SK-N-SH (cell line): Measurements from ENCODE around the gene GLYR1.

Experiments
- CTCF ChIP-seq: fragments of 200-600 bp; sonication (generic); IDR thresholded peaks from 2 replicates; pipeline ENCODE4 v1.6.1; 2017; ENCODE audit warnings: antibody characterized with exemption, mild to moderate bottlenecking, moderate library complexity
- EZH2phosphoT487 ChIP-seq: fragments of 200-600 bp; sonication (generic); IDR thresholded peaks from 2 replicates; pipeline ENCODE4 v1.6.1; 2017; ENCODE audit warnings: low read depth, mixed run types, mild to moderate bottlenecking, antibody characterized with exemption, moderate library complexity, borderline replicate concordance
- FOXJ3 ChIP-seq: sonication (generic); formaldehyde crosslinking; IDR thresholded peaks from 2 replicates; pipeline ENCODE4 v1.5.1; 2020; ENCODE audit warnings: mild to moderate bottlenecking, missing genetic modification reagents
- GABPA ChIP-seq: IDR thresholded peaks from 2 replicates; pipeline ENCODE4 v1.4.0; 2012; ENCODE audit warnings: low read depth, mild to moderate bottlenecking
- GATA2 ChIP-seq: sonication (generic); formaldehyde crosslinking; IDR thresholded peaks from 2 replicates; pipeline ENCODE4 v1.5.0; 2020; ENCODE audit warnings: mild to moderate bottlenecking, missing genetic modification reagents
- MAX ChIP-seq: IDR thresholded peaks from 2 replicates; pipeline ENCODE4 v1.4.0; 2012; ENCODE audit warnings: low read depth
- MEF2A ChIP-seq: IDR thresholded peaks from 2 replicates; pipeline ENCODE4 v1.4.0; 2012; ENCODE audit warnings: low read depth, borderline replicate concordance
- MXI1 ChIP-seq: IDR thresholded peaks from 2 replicates; pipeline ENCODE4 v1.6.1; 2012; ENCODE audit warnings: mild to moderate bottlenecking, low read depth, low read length, improper control_type of control experiment
- REST ChIP-seq: IDR thresholded peaks from 2 replicates; pipeline ENCODE4 v1.6.1; 2012; ENCODE audit warnings: mild to moderate bottlenecking, low read depth, low read length, moderate library complexity

- TF ChIP-seq MAX (no peak), CTCF (no peak), GABPA (no peak), FOXJ3 (CRISPR knock-in tag) (no peak), EZH2phosphoT487 (no peak), MEF2A (no peak), MXI1 (no peak), REST (no peak), GATA2 (CRISPR knock-in tag) (no peak)
Measured at GRCh38 chr16:4877380-4877685, 30.2 kb upstream of the GLYR1 start.
